DOHH2 (cell line): ENCODE results near the gene OSBPL2.

Experiments
- EZH2phosphoT487 ChIP-seq: fragments of 200-600 bp; sonication (generic); IDR thresholded peaks from 2 replicates; pipeline ENCODE4 v1.6.1; 2017; ENCODE audit warnings: borderline replicate concordance, mild to moderate bottlenecking, antibody characterized with exemption, low read length, moderate library complexity, mixed read lengths
- TF ChIP-seq, protein P1 (sequence below): fragments of 200-600 bp; sonication (generic); IDR thresholded peaks from one replicate; pipeline ENCODE4 v1.5.1; 2014; ENCODE audit warnings: antibody characterized with exemption, mild to moderate bottlenecking, low read depth, low read length; ENCODE audit not compliant: poor library complexity, severe bottlenecking

DNA sequence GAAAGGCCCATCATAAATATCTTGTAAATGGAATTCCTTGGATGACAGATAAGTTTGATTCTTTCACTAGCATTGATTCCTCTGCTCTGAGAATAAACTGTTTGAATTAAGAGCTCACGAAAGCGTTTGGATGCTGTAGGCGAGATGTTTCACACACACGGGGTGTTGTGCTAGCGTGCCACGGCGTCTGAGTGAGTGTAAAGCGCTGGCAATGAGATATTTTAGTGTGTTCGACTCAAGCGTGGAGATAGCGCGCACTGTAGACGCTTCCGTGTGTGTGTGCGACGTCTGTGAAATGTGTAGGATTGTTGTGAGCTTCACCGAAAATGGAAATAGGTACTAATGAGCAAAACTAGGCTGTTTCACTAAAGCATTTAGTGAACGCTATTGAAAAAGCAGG, 35.1 kb downstream of the OSBPL2 start:
- TF ChIP-seq, protein P1, sequence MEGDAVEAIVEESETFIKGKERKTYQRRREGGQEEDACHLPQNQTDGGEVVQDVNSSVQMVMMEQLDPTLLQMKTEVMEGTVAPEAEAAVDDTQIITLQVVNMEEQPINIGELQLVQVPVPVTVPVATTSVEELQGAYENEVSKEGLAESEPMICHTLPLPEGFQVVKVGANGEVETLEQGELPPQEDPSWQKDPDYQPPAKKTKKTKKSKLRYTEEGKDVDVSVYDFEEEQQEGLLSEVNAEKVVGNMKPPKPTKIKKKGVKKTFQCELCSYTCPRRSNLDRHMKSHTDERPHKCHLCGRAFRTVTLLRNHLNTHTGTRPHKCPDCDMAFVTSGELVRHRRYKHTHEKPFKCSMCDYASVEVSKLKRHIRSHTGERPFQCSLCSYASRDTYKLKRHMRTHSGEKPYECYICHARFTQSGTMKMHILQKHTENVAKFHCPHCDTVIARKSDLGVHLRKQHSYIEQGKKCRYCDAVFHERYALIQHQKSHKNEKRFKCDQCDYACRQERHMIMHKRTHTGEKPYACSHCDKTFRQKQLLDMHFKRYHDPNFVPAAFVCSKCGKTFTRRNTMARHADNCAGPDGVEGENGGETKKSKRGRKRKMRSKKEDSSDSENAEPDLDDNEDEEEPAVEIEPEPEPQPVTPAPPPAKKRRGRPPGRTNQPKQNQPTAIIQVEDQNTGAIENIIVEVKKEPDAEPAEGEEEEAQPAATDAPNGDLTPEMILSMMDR = no peak
- TF ChIP-seq EZH2phosphoT487 = no peak
